ENCODE results near the gene SETBP1. TPM values are rescaled to one million over a fixed set of nuclear protein-coding genes. Genes with fewer than 3 reads are reported as not detected.

Gene SETBP1
- total and polyA plus RNA-seq, 7 experiments from 2014 or later, result 0.08 to 12.5 (median 2.5) TPM; not detected in 2

- Histone ChIP-seq H3K36me3 (ENCODE audit: control insufficient read depth in 2 of 3, insufficient read depth in 3 of 3, low read length in 3 of 3) (no peaks in the 10 kb centered on the region), H3K27ac (ENCODE audit: low read depth, low read length) (no peak overlapping the region), H3K9me3 (ENCODE audit: control insufficient read depth in 2 of 3, low read length in 3 of 3) (no peaks in the 10 kb centered on the region), H3K4me1 (ENCODE audit: control insufficient read depth in 2 of 2, insufficient read depth in 2 of 2, low read length in 2 of 2) (peaks cover 0 to 44% of the 10 kb centered on the region in 2 donors), H3K4me3 (ENCODE audit: low read length) (no peak overlapping the region), H3K27me3 (ENCODE audit: control insufficient read depth in 2 of 2, insufficient read depth in 2 of 2, low read length in 2 of 2) (no peaks in the 10 kb centered on the region)
- peaks cover 0 to 48% (median 0%) of the 10 kb centered on the region in 5 donors for H3K27me3 Mint-ChIP-seq
- POLR2A ChIA-PET, result no interaction called here
- ATAC-seq, result no peak
- intact Hi-C loops (cut with micrococcal nuclease), result no loop called here
- peaks cover 0 to 31% (median 0%) of the 10 kb centered on the region in 5 donors for H3K36me3 Mint-ChIP-seq
- H3K4me1 Mint-ChIP-seq, result peaks cover 4 to 80% (median 11%) of the 10 kb centered on the region in 7 donors
- no peak overlapping the region for H3K27ac Mint-ChIP-seq
- H3K4me3 Mint-ChIP-seq, result peak overlapping the region in 1 of 10 donors; percentile 25
- CTCF ChIA-PET, result no interaction called here
- H3K9me3 Mint-ChIP-seq, result peaks cover 0 to 3% (median 0%) of the 10 kb centered on the region in 11 donors
- DNase-seq, result no peak
Observed at GRCh38 chr18:44732238-44732563, 51.5 kb downstream of the SETBP1 start.

GRCh38 chr18:44732599-44732998, 51.9 kb downstream of the SETBP1 start:
- Histone ChIP-seq H3K4me3 (ENCODE audit: low read length) (no peak overlapping the region), H3K27ac (ENCODE audit: low read depth, low read length) (no peak overlapping the region), H3K36me3 (ENCODE audit: control insufficient read depth in 2 of 3, insufficient read depth in 3 of 3, low read length in 3 of 3) (no peaks in the 10 kb centered on the region), H3K27me3 (ENCODE audit: control insufficient read depth in 2 of 2, insufficient read depth in 2 of 2, low read length in 2 of 2) (no peaks in the 10 kb centered on the region), H3K9me3 (ENCODE audit: control insufficient read depth in 2 of 3, low read length in 3 of 3) (no peaks in the 10 kb centered on the region), H3K4me1 (ENCODE audit: control insufficient read depth in 2 of 2, insufficient read depth in 2 of 2, low read length in 2 of 2) (peaks cover 0 to 40% of the 10 kb centered on the region in 2 donors)
- H3K36me3 Mint-ChIP-seq, result peaks cover 0 to 27% (median 0%) of the 10 kb centered on the region in 5 donors
- peaks cover 0 to 3% (median 0%) of the 10 kb centered on the region in 11 donors for H3K9me3 Mint-ChIP-seq
- H3K27ac Mint-ChIP-seq, result no peak overlapping the region
- peaks cover under 1 to 76% (median 7%) of the 10 kb centered on the region in 7 donors for H3K4me1 Mint-ChIP-seq
- ChIA-PET CTCF (no interaction called here), POLR2A (no interaction called here)
- intact Hi-C loops (cut with micrococcal nuclease), result no loop called here
- ATAC-seq, result no peak
- H3K4me3 Mint-ChIP-seq, result no peak overlapping the region
- no peak for DNase-seq
- H3K27me3 Mint-ChIP-seq, result peaks cover 0 to 46% (median 0%) of the 10 kb centered on the region in 5 donors

- H3K27ac ChIP-seq (ENCODE audit: low read depth, low read length), result no peak overlapping the region
- no peaks in the 10 kb centered on the region for H3K27me3 ChIP-seq (ENCODE audit: control insufficient read depth in 2 of 2, insufficient read depth in 2 of 2, low read length in 2 of 2)
- intact Hi-C loops (cut with micrococcal nuclease), result no loop called here
- no peaks in the 10 kb centered on the region for H3K9me3 ChIP-seq (ENCODE audit: control insufficient read depth in 2 of 3, low read length in 3 of 3)
- H3K27me3 Mint-ChIP-seq, result peaks cover 0 to 52% (median 0%) of the 10 kb centered on the region in 5 donors
- H3K36me3 Mint-ChIP-seq, result peaks cover 0 to 24% (median 0%) of the 10 kb centered on the region in 5 donors
- peaks cover 0 to 34% of the 10 kb centered on the region in 2 donors for H3K4me1 ChIP-seq (ENCODE audit: control insufficient read depth in 2 of 2, insufficient read depth in 2 of 2, low read length in 2 of 2)
- peaks cover 0 to 70% (median 6%) of the 10 kb centered on the region in 7 donors for H3K4me1 Mint-ChIP-seq
- peak overlapping the region in 1 of 10 donors; percentile 57 for H3K4me3 Mint-ChIP-seq
- ChIA-PET POLR2A (no interaction called here), CTCF (no interaction called here)
- peaks cover 0 to 6% (median 0%) of the 10 kb centered on the region in 11 donors for H3K9me3 Mint-ChIP-seq
- DNase-seq, result peak in 1 of 9 donors; percentile 43
- H3K27ac Mint-ChIP-seq, result peak overlapping the region in 1 of 9 donors; percentile 56
- H3K4me3 ChIP-seq (ENCODE audit: low read length), result no peak overlapping the region
- no peaks in the 10 kb centered on the region for H3K36me3 ChIP-seq (ENCODE audit: control insufficient read depth in 2 of 3, insufficient read depth in 3 of 3, low read length in 3 of 3)
- peak; percentile 73 for ATAC-seq
Observed at GRCh38 chr18:44733069-44733753, 52.5 kb downstream of the SETBP1 start.

- H3K36me3 ChIP-seq (ENCODE audit: control insufficient read depth in 2 of 3, insufficient read depth in 3 of 3, low read length in 3 of 3), result no peaks in the 10 kb centered on the region
- peaks cover 0 to 27% of the 10 kb centered on the region in 2 donors for H3K4me1 ChIP-seq (ENCODE audit: control insufficient read depth in 2 of 2, insufficient read depth in 2 of 2, low read length in 2 of 2)
- no peak overlapping the region for H3K27ac Mint-ChIP-seq
- ChIA-PET CTCF (no interaction called here), POLR2A (no interaction called here)
- H3K27me3 ChIP-seq (ENCODE audit: control insufficient read depth in 2 of 2, insufficient read depth in 2 of 2, low read length in 2 of 2), result no peaks in the 10 kb centered on the region
- no peak for DNase-seq
- ATAC-seq, result no peak
- H3K4me3 ChIP-seq (ENCODE audit: low read length), result no peak overlapping the region
- peaks cover 0 to 50% (median 0%) of the 10 kb centered on the region in 5 donors for H3K27me3 Mint-ChIP-seq
- peaks cover 0 to 21% (median 0%) of the 10 kb centered on the region in 5 donors for H3K36me3 Mint-ChIP-seq
- H3K4me3 Mint-ChIP-seq, result no peak overlapping the region
- peaks cover 0 to 63% (median 6%) of the 10 kb centered on the region in 7 donors for H3K4me1 Mint-ChIP-seq
- intact Hi-C loops (cut with micrococcal nuclease), result loop anchor here in 1 of 2 donors (2.0 kb wide), 1 partner anchor 17 kb away; no protein-coding TSS in a partner anchor
- H3K9me3 ChIP-seq (ENCODE audit: control insufficient read depth in 2 of 3, low read length in 3 of 3), result no peaks in the 10 kb centered on the region
- H3K27ac ChIP-seq (ENCODE audit: low read depth, low read length), result no peak overlapping the region
- H3K9me3 Mint-ChIP-seq, result peaks cover 0 to 6% (median 0%) of the 10 kb centered on the region in 11 donors
Observed at GRCh38 chr18:44733754-44734465, 53.2 kb downstream of the SETBP1 start.

- Mint-ChIP-seq H3K36me3 (peaks cover 0 to 24% (median 0%) of the 10 kb centered on the region in 5 donors), H3K9me3 (peaks cover 0 to 2% (median 0%) of the 10 kb centered on the region in 11 donors), H3K4me1 (peaks cover 0 to 51% (median 0%) of the 10 kb centered on the region in 7 donors), H3K27ac (no peak overlapping the region), H3K4me3 (no peak overlapping the region), H3K27me3 (peaks cover 0 to 58% (median 0%) of the 10 kb centered on the region in 5 donors)
- no peak overlapping the region for H3K27ac ChIP-seq (ENCODE audit: low read depth, low read length)
- no peaks in the 10 kb centered on the region for H3K27me3 ChIP-seq (ENCODE audit: control insufficient read depth in 2 of 2, insufficient read depth in 2 of 2, low read length in 2 of 2)
- ChIA-PET CTCF (no interaction called here), POLR2A (no interaction called here)
- no peak for DNase-seq
- no peaks in the 10 kb centered on the region for H3K36me3 ChIP-seq (ENCODE audit: control insufficient read depth in 2 of 3, insufficient read depth in 3 of 3, low read length in 3 of 3)
- H3K4me1 ChIP-seq (ENCODE audit: control insufficient read depth in 2 of 2, insufficient read depth in 2 of 2, low read length in 2 of 2), result peaks cover 0 to 17% of the 10 kb centered on the region in 2 donors
- H3K9me3 ChIP-seq (ENCODE audit: control insufficient read depth in 2 of 3, low read length in 3 of 3), result no peaks in the 10 kb centered on the region
- H3K4me3 ChIP-seq (ENCODE audit: low read length), result no peak overlapping the region
- ATAC-seq, result no peak
- intact Hi-C loops (cut with micrococcal nuclease), result loop anchor here in 1 of 2 donors (2.0 kb wide), 1 partner anchor 16 kb away; no protein-coding TSS in a partner anchor
Observed at GRCh38 chr18:44735096-44735495, 54.4 kb downstream of the SETBP1 start.

- Histone ChIP-seq H3K4me1 (ENCODE audit: control insufficient read depth in 2 of 2, insufficient read depth in 2 of 2, low read length in 2 of 2) (peaks cover 0 to 5% of the 10 kb centered on the region in 2 donors), H3K27me3 (ENCODE audit: control insufficient read depth in 2 of 2, insufficient read depth in 2 of 2, low read length in 2 of 2) (no peaks in the 10 kb centered on the region), H3K27ac (ENCODE audit: low read depth, low read length) (no peak overlapping the region), H3K36me3 (ENCODE audit: control insufficient read depth in 2 of 3, insufficient read depth in 3 of 3, low read length in 3 of 3) (no peaks in the 10 kb centered on the region), H3K9me3 (ENCODE audit: control insufficient read depth in 2 of 3, low read length in 3 of 3) (no peaks in the 10 kb centered on the region), H3K4me3 (ENCODE audit: low read length) (no peak overlapping the region)
- ChIA-PET POLR2A (no interaction called here), CTCF (no interaction called here)
- Mint-ChIP-seq H3K27me3 (peaks cover 0 to 69% (median 3%) of the 10 kb centered on the region in 5 donors), H3K36me3 (peaks cover 0 to 14% (median 0%) of the 10 kb centered on the region in 5 donors), H3K9me3 (peaks cover 0 to 2% (median 0%) of the 10 kb centered on the region in 11 donors), H3K4me1 (peaks cover 0 to 35% (median 0%) of the 10 kb centered on the region in 7 donors), H3K27ac (no peak overlapping the region), H3K4me3 (no peak overlapping the region)
- intact Hi-C loops (cut with micrococcal nuclease), result no loop called here
- DNase-seq, result no peak
- ATAC-seq, result no peak
Observed at GRCh38 chr18:44736664-44737380, 56.1 kb downstream of the SETBP1 start.
